GM12892 (cell line): ENCODE results near the gene RBMS3.

Source experiments
- POLR2A ChIP-seq: IDR thresholded peaks from 2 replicates; pipeline ENCODE4 v1.6.1; 2011; ENCODE audit warnings: low read depth, low read length, control low read depth
- POLR2AphosphoS5 ChIP-seq: IDR thresholded peaks from 2 replicates; pipeline ENCODE4 v1.6.1; 2011; ENCODE audit warnings: low read depth, low read length, control low read depth
- TAF1 ChIP-seq: IDR thresholded peaks from 2 replicates; pipeline ENCODE4 v1.6.1; 2011; ENCODE audit warnings: low read depth, mild to moderate bottlenecking, control low read depth, low read length, borderline replicate concordance

- TF ChIP-seq POLR2A (no peak), POLR2AphosphoS5 (no peak), TAF1 (no peak)
Measured at GRCh38 chr3:29597376-29598008, 316.6 kb downstream of the RBMS3 start.
